GM21825 (cell line): ENCODE data around the gene ADGRL3.

ENCODE experiments used
- ATAC-seq: cut with Tn5 transposase; IDR thresholded peaks from one replicate; pipeline ENCODE4 v1.9.1; 2021; ENCODE audit warnings: mild to moderate bottlenecking, moderate library complexity; ENCODE audit not compliant: unreplicated experiment

ADGRL3 gene

DNA sequence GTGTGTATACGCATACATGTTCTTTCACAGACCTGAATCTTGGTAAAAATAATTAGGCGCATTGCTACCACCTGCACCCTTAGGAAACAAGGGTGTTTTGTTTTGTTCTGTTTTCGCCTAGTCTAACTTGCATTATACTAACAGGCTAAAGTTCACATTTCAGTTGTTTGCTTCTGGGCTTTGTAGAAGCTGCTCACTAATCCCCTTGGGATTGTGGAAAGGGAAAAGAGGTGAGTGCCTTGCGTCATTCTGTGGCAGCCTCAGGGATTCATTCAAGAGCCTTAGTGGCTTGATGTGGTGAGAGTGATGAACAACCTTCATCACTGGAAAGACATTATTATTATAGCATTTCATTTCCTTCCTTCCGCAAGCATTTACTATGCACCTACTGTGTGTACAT lies 331.1 kb downstream of the ADGRL3 start:
- no peak for ATAC-seq

DNA sequence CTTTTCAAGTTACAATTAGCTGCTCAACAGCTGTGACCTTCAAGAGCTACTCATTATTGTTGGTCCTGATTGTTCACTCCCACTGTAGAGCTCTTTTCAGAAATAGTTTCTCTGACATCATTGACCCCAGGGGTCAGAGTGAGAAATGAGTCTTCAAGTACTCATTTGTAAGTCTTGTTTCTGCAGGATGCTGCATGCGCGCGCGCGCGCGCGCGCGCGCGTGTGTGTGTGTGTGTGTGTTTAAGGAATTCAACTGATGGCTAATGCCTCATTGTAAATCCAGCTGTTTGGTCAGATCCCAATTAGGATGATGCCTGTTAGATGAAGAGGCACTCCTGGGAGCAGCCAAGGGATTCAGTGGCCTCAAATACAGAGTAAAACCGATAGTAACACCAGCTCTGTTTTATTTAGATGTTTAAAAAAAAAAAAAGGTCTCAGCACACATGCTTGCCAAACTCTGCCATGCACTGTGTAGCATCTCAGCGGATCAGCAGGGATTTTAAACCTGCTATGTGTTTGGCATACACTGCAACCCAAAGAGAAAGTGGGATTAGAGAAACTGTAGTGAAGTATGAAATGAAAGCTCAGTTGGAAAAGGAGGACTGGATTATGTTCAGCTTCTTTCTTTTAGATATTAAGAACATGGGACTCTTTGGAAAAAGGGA lies 332.3 kb downstream of the ADGRL3 start:
- ATAC-seq, result no peak

DNA sequence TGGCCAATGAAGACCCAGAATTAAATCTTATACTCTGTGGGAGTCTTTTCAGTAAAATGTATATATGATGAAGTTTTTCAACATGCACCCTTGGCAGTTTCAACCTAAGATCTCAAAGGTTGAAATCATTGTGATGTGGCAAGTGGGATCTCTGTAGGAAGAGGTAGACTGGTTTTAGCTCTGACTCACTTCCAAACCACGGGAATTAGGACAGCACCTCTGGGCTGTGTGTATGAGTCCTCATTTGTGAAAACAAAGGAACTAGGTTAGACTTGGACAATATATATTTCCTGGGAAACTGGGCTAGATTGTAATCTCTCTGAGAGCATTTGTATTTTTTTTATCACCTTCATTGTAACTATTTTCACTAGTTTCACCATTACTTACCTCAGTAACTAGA lies 333.0 kb downstream of the ADGRL3 start:
- ATAC-seq, result no peak

DNA sequence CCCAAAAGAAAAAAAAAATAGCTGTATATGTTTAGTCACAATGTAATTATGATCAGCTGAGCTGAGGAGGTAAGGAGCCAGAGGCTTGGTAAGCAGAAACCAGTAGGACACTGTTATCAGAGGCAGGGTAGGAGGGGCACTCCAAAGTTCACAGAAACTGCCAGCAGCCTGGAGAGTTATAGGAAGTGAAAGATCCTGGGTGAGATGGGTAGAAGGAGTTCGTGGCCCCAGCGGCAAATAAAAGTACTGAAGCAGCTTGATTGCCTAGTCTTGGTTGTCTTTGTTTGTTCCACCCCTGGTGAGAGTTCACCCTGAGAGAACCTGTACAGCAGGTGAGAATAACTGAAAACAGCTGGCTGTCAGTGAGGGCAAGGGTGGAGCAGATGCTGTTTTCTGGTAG lies 340.8 kb downstream of the ADGRL3 start:
- no peak for ATAC-seq

DNA sequence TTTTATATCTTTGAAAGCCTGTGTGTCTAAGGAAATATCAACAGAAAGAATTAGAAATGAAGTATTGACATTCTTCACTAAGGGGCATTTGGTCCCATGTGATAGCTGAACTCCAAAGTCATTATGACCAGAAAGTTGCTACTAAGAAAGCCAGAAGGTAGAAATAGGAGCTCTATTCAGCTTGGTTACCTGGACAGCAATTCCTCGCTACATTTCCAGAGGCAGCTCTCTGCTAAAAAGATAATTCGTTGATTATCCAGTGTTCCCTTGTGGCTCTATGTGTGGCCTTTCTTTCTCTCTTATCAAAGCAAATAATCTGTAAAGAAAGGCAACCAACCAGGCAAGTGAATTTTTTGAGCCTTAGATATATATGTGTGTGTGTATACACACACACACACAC lies 341.3 kb downstream of the ADGRL3 start:
- no peak for ATAC-seq

DNA sequence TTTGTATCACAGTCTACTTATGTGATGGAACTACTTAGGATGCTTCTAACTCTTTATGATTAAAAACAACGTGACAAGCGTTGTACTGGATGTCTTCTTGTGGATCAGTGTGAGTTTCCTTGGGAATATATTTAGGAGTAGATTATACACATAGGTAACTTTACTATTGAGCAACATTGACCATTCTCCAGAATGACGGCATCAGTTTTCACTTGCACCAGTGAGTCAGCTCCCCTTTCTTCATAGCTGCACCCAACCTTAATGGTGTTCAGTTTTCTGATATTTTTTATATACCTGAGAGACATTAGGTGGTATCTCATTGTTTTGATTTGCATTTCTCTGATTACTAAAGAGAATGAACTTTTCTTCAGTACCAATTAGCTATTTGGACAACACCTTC lies 343.9 kb downstream of the ADGRL3 start:
- ATAC-seq, result no peak

DNA sequence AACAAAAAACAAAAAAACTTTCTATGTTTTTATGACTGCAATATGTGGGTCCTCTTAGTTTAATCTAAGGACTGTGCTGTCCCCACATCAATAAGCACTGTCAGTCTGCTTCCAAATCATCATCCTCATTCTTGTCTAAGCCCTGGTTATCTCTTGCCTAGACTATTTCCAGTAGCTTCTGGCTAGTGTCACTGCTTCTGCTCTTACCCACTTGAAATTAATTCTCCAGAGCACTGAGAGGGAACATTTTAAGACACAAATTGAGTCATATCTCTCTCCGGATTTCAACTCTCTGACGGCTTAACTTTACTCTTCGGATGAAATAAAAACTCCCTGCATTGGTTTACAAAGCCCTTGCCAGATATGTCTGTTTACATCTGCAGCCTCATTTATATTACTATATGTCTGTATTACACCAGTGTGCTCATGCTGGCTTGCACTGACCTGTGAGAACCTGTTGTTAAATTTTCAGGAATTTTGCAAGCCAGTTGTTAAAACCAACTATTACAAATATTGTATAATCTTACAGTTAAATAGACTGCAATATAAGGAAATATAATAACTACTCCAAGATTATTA lies 345.9 kb downstream of the ADGRL3 start:
- ATAC-seq, result no peak

DNA sequence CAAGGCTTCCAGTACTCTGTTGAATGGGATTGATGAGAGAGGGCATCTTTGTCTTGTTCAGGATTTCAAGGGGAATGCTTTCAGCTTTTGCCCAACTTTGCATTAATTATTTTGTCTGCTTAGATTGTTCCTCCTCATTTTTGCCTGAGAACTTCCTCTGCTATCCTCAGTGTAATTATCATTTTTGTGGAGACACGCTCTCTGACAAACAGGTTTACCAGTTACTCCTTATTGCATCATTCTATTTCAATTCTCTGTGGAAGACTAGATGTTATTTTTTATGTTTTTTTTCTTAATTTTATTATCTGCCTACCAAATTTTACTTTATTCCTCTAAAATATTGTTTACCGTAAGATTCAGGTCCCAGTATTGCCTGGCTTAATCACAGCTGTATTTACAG lies 349.2 kb downstream of the ADGRL3 start:
- no peak for ATAC-seq

DNA sequence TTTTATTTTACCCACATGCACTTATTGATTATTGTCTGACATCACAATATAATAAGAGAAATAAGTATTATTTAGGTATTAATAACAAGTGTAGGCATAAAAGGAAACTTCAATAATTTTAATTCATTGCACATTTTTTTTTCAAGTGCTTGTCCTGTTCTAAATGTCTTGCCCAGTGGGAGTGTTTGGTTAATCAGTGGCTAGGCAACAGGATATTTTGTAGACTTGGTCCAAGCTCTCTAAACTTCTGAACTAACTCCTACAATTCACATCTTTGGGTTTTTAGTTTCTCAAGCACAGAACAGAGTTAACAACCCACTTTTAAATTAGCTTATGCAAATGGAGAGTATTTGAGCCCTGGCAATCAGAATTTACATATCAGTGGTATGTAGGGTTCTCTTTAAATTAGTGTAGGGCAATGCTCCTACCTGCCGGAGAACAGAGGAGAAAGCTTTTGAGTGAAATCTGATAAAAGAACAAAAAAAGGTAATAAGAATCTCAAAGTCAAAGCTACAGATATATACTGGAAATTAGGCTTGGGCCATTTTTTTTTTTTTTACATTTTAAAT lies 353.5 kb downstream of the ADGRL3 start:
- ATAC-seq, result no peak

DNA sequence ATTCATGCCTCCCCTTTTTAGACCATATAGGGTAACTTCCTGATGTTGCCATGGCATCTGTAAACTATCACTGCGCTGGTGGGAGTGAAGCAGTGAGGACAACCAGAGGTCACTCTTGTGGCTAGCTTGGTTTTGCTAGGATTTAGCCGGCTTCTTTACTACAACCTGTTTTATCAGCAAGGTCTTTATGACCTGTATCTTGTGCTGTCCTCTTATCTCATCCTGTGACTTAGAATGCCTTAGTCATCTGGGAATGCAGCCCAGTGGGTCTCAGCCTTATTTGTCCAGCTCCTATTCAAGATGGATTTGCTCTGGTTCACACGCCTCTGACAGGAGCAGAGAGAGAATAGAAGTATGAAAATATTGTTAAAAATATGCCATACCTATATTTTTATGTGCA lies 355.7 kb downstream of the ADGRL3 start:
- no peak for ATAC-seq

DNA sequence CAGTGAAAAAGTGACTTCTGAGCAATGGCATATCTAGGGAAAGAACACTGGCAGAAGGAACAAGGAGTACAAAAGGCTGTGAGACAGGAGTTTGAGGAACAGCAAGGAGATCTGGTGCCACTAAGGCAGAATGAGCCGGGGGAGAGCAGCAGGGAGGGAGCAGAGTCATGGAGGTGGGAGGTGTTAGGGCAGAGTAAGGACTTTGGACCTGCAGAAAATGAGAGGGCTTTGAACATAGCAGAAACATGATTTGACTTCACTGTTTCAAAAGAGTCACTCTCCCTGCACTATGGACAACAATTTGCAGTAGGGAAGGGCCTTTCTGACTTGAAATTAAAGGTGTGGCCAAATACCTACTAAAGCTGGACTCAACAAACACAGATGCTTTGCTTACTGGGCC lies 356.2 kb downstream of the ADGRL3 start:
- no peak for ATAC-seq

DNA sequence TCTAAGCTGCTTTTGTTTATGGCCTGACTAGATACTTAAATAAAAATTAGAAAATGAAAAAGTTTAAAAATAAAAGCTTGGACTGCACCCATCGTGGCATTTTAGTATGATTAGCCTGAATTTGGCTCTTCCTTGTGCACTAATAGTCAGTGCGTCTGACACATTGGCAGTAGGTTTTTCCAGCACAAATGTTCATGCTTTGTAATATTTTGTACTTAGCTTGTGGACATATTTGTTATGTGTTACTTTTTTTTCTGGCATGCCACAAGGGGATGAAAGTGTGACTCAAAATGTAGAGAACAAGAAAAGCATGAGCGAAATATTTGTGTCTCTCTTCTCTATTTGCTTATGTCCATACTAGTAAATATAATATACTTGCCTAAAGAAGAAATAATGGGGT lies 359.3 kb downstream of the ADGRL3 start:
- ATAC-seq, result no peak

DNA sequence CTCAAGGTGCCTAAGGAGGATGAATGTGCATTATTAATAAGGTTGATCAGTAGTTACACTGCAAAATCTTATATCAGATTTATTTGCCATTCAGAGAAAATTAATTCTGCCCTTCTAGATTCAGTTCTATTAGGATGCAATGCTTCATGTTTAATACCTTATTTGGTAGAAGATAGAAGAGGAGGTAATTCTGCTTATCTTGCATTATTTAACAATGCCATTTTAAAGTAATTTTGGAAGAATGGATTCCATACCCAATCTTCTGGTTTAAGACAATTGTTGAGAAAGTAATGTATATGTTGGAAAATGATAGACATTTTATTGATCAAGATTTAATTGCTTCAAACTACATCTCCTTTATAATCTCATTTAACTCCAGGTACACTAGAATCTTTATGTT lies 360.9 kb downstream of the ADGRL3 start:
- ATAC-seq, result no peak

DNA sequence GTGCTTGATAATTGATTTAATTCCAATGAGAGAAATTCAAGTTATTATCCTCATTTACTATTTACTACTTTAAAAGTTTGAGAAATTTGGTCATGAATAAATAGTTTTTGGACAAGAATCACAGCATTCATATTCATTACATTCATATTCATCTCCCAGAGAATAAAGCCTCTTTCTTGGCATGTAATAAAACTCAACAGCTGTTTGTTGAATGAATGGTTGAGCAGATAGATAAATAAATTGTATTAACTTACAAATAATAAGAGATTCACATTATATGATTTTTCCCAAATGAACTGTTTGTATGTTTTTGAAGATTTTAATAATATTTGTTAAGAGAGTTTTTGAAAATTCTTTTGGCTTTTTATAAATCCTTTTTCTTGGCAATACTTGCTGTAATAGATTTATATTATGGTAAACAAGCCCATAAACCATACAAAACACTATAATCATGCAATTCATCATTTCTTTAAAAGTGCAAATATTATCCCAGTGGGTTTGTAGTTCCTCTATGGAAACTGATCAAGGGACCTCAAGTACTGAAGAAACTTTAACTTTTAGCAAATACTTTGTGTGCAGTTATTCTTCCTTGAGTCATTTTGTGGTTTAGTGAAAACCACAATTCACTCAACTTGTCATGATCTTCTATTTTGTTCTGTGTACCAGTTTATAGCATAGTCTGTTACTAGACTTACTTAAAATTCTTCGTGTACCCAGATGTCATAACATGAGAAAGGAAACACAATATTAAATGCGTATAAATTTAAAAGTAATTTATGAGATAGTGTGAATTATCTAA lies 371.8 kb downstream of the ADGRL3 start:
- no peak for ATAC-seq

DNA sequence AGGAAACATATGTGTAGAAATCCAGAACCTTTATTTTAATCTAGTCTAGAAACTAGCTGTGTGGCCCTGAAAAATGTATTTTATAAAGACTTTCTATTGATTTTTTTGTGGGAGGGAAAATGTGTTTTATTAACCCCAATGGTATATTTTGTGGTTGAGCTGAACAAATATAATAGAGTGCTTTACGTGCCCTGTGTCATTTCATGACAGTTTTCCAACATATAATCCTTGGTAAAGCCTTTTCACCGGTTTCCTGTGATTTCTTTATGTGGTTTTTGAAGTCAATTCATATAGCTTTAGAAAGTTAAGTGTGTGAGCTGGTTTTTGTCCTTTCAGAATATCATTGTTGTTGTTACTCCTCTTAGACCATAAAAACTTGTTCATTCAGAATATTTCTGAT lies 375.7 kb downstream of the ADGRL3 start:
- ATAC-seq, result no peak

DNA sequence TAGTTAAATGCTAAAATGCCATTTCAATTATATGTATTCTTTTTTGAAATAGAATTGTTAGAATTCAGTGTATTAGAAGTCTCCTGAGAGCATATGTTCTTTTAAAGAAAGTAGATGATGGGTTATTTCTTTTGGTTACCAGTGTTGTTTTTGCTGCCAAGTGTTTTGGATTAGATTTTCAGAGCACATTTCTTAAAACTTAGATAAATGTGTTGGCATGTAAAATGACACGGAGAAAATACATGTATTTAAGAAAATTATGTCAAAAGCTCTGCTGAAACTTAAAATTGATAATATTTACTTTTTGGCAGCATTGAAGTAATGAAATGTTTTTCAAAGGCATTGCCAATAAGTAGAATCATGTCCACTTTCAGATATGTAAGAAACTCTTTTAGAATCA lies 379.7 kb downstream of the ADGRL3 start:
- no peak for ATAC-seq

DNA sequence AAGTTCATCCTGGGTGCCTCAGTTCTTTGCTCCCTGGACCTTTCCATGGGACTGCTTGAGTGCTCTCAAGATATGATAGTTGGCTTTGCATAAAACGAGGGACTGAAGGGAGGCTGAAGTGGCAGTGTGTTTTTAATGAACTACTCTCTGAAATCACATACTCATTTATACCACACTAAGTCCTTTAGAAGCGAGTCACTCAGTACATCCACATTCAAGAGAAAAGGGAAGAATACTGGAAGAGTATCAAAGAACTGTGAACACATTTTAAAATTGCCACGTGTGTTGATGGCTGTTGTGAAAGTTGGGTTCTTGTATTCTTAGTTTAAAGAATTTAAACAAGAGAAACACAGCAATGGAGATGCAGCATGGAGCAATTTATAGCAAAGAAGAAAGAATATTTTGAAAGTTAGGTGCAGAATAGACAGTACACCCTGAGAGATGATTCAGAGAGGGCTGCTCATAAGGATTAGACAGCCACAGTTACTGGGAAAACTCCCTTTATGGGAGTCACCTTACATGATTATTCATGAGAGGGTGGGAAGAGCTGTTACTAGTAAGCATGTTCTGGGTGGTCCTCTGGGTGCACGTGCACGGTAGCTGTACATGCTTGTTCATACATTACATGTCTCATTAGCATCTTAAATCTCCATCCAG lies 380.7 kb downstream of the ADGRL3 start:
- no peak for ATAC-seq

DNA sequence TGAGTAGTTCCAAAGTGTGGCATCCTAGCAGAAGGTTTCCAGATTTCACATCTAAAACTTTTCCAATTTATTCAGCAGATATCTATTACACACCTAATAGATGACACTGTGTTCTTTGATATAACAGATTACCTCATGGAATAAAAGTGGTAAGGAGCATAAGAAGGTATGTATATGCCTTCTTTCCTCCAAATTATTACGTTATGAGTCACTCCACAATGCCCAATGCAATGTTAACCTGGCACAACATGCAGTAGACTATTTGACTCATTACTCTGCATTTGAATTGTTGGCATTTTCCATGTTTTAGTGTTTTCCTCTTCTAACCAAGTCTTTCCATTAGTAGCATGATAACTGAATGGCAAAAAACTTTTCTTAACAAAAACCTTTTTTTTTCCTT lies 383.6 kb downstream of the ADGRL3 start:
- ATAC-seq, result no peak

DNA sequence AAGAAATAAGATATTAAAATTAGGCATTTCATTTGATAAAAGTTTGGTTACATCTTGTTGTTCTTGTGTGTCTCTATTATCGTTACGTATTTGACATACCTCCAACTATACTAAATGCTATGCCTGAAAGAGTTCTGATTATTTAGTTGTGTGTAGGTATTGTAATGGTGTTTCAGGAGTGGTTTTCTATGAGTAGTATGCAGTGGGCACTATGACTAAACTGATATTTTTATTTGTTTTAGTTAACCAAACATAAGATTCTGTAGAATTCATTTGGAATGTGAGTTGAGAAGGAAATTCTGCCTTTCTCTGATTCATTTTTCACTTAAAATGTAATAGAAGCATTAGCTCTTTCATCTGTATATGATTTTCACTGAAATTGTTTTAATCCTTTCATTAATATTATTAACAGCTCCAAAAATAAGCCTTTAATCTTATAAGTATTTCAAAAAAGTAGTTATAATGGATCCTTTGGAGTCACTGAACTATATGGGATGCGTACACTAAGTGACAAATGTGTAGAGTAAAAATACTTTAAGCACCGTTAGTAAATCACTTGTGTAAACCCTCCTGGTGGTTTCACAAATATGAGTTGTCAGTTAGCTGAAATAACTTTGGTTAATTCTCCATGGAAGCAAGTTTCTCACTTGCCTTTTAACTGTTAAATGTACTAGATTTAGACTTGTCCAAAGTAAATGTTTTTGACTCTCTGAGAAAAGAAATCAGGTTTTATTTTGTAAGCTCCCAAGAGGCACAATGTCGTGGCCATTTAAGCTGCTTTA lies 388.7 kb downstream of the ADGRL3 start:
- ATAC-seq, result no peak

DNA sequence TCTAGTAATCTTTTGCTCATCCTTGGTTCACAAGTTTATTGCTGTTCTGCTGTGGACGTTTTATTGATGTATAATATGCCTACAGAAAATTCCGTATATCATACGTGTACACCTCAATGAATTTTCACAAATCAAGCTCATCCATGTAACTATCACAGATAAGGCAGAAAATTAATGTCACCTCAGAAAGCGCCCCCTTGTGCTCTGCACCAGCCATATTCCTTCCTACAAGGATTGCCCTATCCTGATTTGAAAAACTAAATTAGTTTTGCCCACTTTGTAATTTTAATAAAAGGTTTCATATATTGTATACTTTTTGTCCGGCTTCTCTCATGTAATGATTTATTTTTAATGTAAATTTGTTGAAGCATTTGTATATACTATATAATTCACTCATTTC lies 390.8 kb downstream of the ADGRL3 start:
- ATAC-seq, result no peak
